GM12878 (cell line): ENCODE data around the gene KCTD2. TPM values are rescaled to one million over a fixed set of nuclear protein-coding genes. Genes with fewer than 3 reads are reported as not detected.
A peak's percentile ranks its signal among the peaks of the same experiment; 100 is the strongest.

Experiments used
- ATF2 ChIP-seq: IDR thresholded peaks from 2 replicates; pipeline ENCODE4 v1.6.1; 2012; ENCODE audit warnings: low read length, inconsistent platforms
- BACH1 ChIP-seq: fragments of 450-650 bp; IDR thresholded peaks from 2 replicates; pipeline ENCODE4 v1.6.1; 2017; ENCODE audit warnings: mild to moderate bottlenecking, borderline replicate concordance
- BRCA1 ChIP-seq: IDR thresholded peaks from 2 replicates; pipeline ENCODE4 v1.6.1; 2011; ENCODE audit warnings: low read depth, low read length, improper control_type of control experiment
- CBFB ChIP-seq: IDR thresholded peaks from 2 replicates; pipeline ENCODE4 v1.6.1; 2016; ENCODE audit warnings: antibody characterized with exemption, low read depth
- E2F4 ChIP-seq: IDR thresholded peaks from 2 replicates; pipeline ENCODE4 v1.6.1; 2012; ENCODE audit warnings: low read depth, low read length, improper control_type of control experiment
- EED ChIP-seq: sonication (generic); IDR thresholded peaks from 2 replicates; pipeline ENCODE4 v1.6.1; 2016; ENCODE audit warnings: antibody characterized with exemption, low read depth
- ESRRA ChIP-seq: IDR thresholded peaks from 2 replicates; pipeline ENCODE4 v1.6.1; 2012; ENCODE audit warnings: mild to moderate bottlenecking, low read length, improper control_type of control experiment
- FOXK2 ChIP-seq: fragments of 450-650 bp; IDR thresholded peaks from 2 replicates; pipeline ENCODE4 v1.6.1; 2017; ENCODE audit warnings: mild to moderate bottlenecking, moderate library complexity
- HCFC1 ChIP-seq: fragments of 150-350 bp; IDR thresholded peaks from 2 replicates; pipeline ENCODE4 v1.6.1; 2014; ENCODE audit warnings: low read length
- IKZF1 ChIP-seq: fragments of 450-650 bp; conservative IDR thresholded peaks from 2 replicates; pipeline ENCODE4 v1.6.1; 2017; ENCODE audit warnings: antibody characterized with exemption, mild to moderate bottlenecking
- IKZF2 ChIP-seq, 2 experiments: fragments of 450-650 bp; IDR thresholded peaks; 2 replicates each; pipeline ENCODE4 v1.6.1; 2017; ENCODE audit warnings: mild to moderate bottlenecking in 2 of 2, moderate library complexity in 2 of 2
- JUND ChIP-seq: IDR thresholded peaks from 2 replicates; pipeline ENCODE4 v1.6.1; 2012; ENCODE audit warnings: low read depth, mild to moderate bottlenecking, low read length, improper control_type of control experiment, moderate library complexity
- KAT2A ChIP-seq: conservative IDR thresholded peaks from 2 replicates; pipeline ENCODE4 v1.6.1; 2011; ENCODE audit warnings: low read depth, low read length; ENCODE audit not compliant: control insufficient read depth
- MEF2A ChIP-seq: IDR thresholded peaks from 2 replicates; pipeline ENCODE4 v1.6.1; 2011; ENCODE audit warnings: low read depth, mild to moderate bottlenecking, low read length, moderate library complexity; ENCODE audit not compliant: insufficient read depth
- MTA3 ChIP-seq: IDR thresholded peaks from 2 replicates; pipeline ENCODE4 v1.6.1; 2012; ENCODE audit warnings: low read length, inconsistent platforms, borderline replicate concordance
- NFIC ChIP-seq: IDR thresholded peaks from 2 replicates; pipeline ENCODE4 v1.6.1; 2012; ENCODE audit warnings: low read depth, mild to moderate bottlenecking, inconsistent platforms, low read length, moderate library complexity
- NKRF ChIP-seq: fragments of 450-650 bp; conservative IDR thresholded peaks from 2 replicates; pipeline ENCODE4 v1.6.1; 2017; ENCODE audit warnings: mild to moderate bottlenecking, moderate library complexity
- POLR2AphosphoS2 ChIP-seq: IDR thresholded peaks from 2 replicates; pipeline ENCODE4 v1.6.1; 2011; ENCODE audit warnings: low read depth, mild to moderate bottlenecking, low read length, improper control_type of control experiment, moderate library complexity
- POLR2AphosphoS5 ChIP-seq: IDR thresholded peaks from 2 replicates; pipeline ENCODE4 v1.6.1; 2011; ENCODE audit warnings: mild to moderate bottlenecking, low read length, inconsistent platforms
- RB1 ChIP-seq: fragments of 450-650 bp; formaldehyde crosslinking; IDR thresholded peaks from 2 replicates; pipeline ENCODE4 v1.6.1; 2017; ENCODE audit warnings: mild to moderate bottlenecking, borderline replicate concordance
- SIX5 ChIP-seq: IDR thresholded peaks from 2 replicates; pipeline ENCODE4 v1.6.1; 2011; ENCODE audit warnings: mild to moderate bottlenecking, low read depth, low read length, moderate library complexity; ENCODE audit not compliant: severe bottlenecking
- SPI1 ChIP-seq: IDR thresholded peaks from 2 replicates; pipeline ENCODE4 v1.6.1; 2011; ENCODE audit warnings: low read depth, mild to moderate bottlenecking, low read length, moderate library complexity, borderline replicate concordance; ENCODE audit not compliant: insufficient read depth
- SREBF1 ChIP-seq: IDR thresholded peaks from 2 replicates; pipeline ENCODE4 v1.6.1; 2012; ENCODE audit warnings: mild to moderate bottlenecking, low read length
- SUZ12 ChIP-seq: fragments of 200-600 bp; sonication (generic); IDR thresholded peaks from one replicate; pipeline ENCODE4 v1.6.1; 2018; ENCODE audit warnings: antibody characterized with exemption, mild to moderate bottlenecking; ENCODE audit not compliant: unreplicated experiment
- TBL1XR1 ChIP-seq: IDR thresholded peaks from 2 replicates; pipeline ENCODE4 v1.6.1; 2012; ENCODE audit warnings: low read depth, low read length, improper control_type of control experiment
- TCF12 ChIP-seq: IDR thresholded peaks from 2 replicates; pipeline ENCODE4 v1.6.1; 2011; ENCODE audit warnings: low read depth, mild to moderate bottlenecking, low read length
- YY1 ChIP-seq: IDR thresholded peaks from 2 replicates; pipeline ENCODE4 v1.6.1; 2011; ENCODE audit warnings: low read depth, mild to moderate bottlenecking, low read length
- ZNF217 ChIP-seq: fragments of 450-650 bp; IDR thresholded peaks from 2 replicates; pipeline ENCODE4 v1.6.1; 2017; ENCODE audit warnings: antibody characterized with exemption, mild to moderate bottlenecking
- ZNF384 ChIP-seq: IDR thresholded peaks from 2 replicates; pipeline ENCODE4 v1.6.1; 2012; ENCODE audit warnings: low read depth, mild to moderate bottlenecking, low read length, improper control_type of control experiment, borderline replicate concordance
- polyA plus RNA-seq, 11 experiments: library from polyadenylated mRNA; depleted of rRNA in 4 of 11; unstranded in 6 of 11; stranded (reverse) in 5 of 11; fragments of >200 nt; fragmentation: Nextera tagmentation in 4 of 11; fragmentation: Illumina TruSeq in 1 of 11; extraction: Ambion mirVana in 4 of 11; extraction: Trizol in 1 of 11; gene quantifications; 1 replicate in 1 of 11; 2 replicates in 10 of 11; pipeline versions ENCODE4 v1.2.1 to v1.2.3, GENCODE V29; 2011 to 2016; ENCODE audit warnings: inconsistent platforms in 2 of 11, missing spikeins in 2 of 11, low read depth in 1 of 11
- total RNA-seq, 4 experiments: library from RNA; depleted of rRNA in 3 of 4; stranded (reverse); fragments of >200 nt in 3 of 4; fragmentation: Illumina TruSeq in 1 of 4; extraction: Trizol in 1 of 4; gene quantifications; 2 replicates each; pipeline versions ENCODE4 v1.2.1 to v1.2.3, GENCODE V29; 2013 to 2021

The KCTD2 gene
- total and polyA plus RNA-seq, 10 of the 15 experiments (the other 5 are each of a cell fraction or from before 2014, with no cell fraction given) = 1.5 to 27.5 (median 13.7) TPM

- TF ChIP-seq HCFC1 (peak; percentile 30; the same call in 1 of the 2 replicates), BRCA1 (no peak), ZNF217 (no peak), RB1 (no peak), SREBF1 (no peak), YY1 (no peak), POLR2AphosphoS5 (peak; percentile 90), NKRF (no peak), CBFB (no peak), FOXK2 (no peak), BACH1 (peak; percentile 35; the same call in 1 of the 2 replicates), ZNF384 (no peak), SUZ12 (no peak), EED (no peak), KAT2A (no peak), MTA3 (no peak), SPI1 (peak; percentile 21; the same call in 1 of the 2 replicates), JUND (no peak), MEF2A (no peak), NFIC (no peak), ESRRA (0 out of 2 replicates have a peak, but pooled peaks have one; percentile 62), IKZF2 (IDR thresholded peaks at IDR 0.05) (peak; percentile 52 to 59; a peak in 3 of 4 replicates), SIX5 (no peak), TBL1XR1 (no peak), TCF12 (peak; percentile 86), IKZF1 (peak; percentile 83), ATF2 (no peak), E2F4 (no peak), POLR2AphosphoS2 (peak; percentile 43; the same call in 1 of the 2 replicates)
These were observed 62.6 kb downstream of the KCTD2 start, which contains the start of gene ARMC7 (continued) for GRCh38 chr17:75109407-75110233.
